GM21381 (cell line): ENCODE results near the gene ATP8B1.
A peak's percentile ranks its signal among the peaks of the same experiment; 100 is the strongest.

Source experiments
- ATAC-seq: cut with Tn5 transposase; IDR thresholded peaks from one replicate; pipeline ENCODE4 v1.9.1; 2021; ENCODE audit warnings: mild to moderate bottlenecking, moderate library complexity; ENCODE audit not compliant: unreplicated experiment

ATP8B1 gene

GRCh38 chr18:57819671-57820460 lies 16.8 kb upstream of the ATP8B1 start:
- peak; percentile 68 for ATAC-seq

GRCh38 chr18:57819119-57819518 lies 16.0 kb upstream of the ATP8B1 start:
- ATAC-seq: no peak

- no peak for ATAC-seq
These were observed 13.3 kb upstream of the ATP8B1 start for GRCh38 chr18:57816208-57816954.

GRCh38 chr18:57814555-57814954 lies 11.4 kb upstream of the ATP8B1 start:
- no peak for ATAC-seq

- no peak for ATAC-seq
These were observed 10.1 kb upstream of the ATP8B1 start for GRCh38 chr18:57813245-57813644.

GRCh38 chr18:57812126-57812477 lies 9.0 kb upstream of the ATP8B1 start:
- no peak for ATAC-seq

- ATAC-seq: no peak
These were observed 8.5 kb upstream of the ATP8B1 start for GRCh38 chr18:57811477-57812125.

- ATAC-seq: no peak
These were observed 6.1 kb upstream of the ATP8B1 start for GRCh38 chr18:57809190-57809589.

GRCh38 chr18:57807336-57808117 lies 4.4 kb upstream of the ATP8B1 start:
- ATAC-seq: no peak

- ATAC-seq: no peak
These were observed 3.8 kb upstream of the ATP8B1 start for GRCh38 chr18:57806978-57807285.

GRCh38 chr18:57806201-57806977 lies 3.3 kb upstream of the ATP8B1 start:
- no peak for ATAC-seq

GRCh38 chr18:57805117-57805516 lies 2.0 kb upstream of the ATP8B1 start:
- no peak for ATAC-seq

- ATAC-seq: no peak
These were observed 1.4 kb upstream of the ATP8B1 start for GRCh38 chr18:57804557-57804956.

GRCh38 chr18:57802213-57803102 lies 657 bp downstream of the ATP8B1 start:
- ATAC-seq: peak; percentile 12

GRCh38 chr18:57801761-57802212 lies 1.3 kb downstream of the ATP8B1 start:
- no peak for ATAC-seq

- no peak for ATAC-seq
These were observed 1.8 kb downstream of the ATP8B1 start for GRCh38 chr18:57801325-57801724.

GRCh38 chr18:57798713-57799373 lies 4.3 kb downstream of the ATP8B1 start:
- no peak for ATAC-seq

- ATAC-seq: no peak
These were observed 5.9 kb downstream of the ATP8B1 start for GRCh38 chr18:57797209-57797651.
